H9 (cell line): ENCODE data around the gene ATP1A4. TPM values are rescaled to one million over a fixed set of nuclear protein-coding genes. Genes with fewer than 3 reads are reported as not detected.

Experiments used
- DNase-seq: peaks from one replicate; pipeline ENCODE4 v3.0.0-alpha.2; 2017
- H2AFZ ChIP-seq: one replicate; pipeline ENCODE4 v1.6.1; 2013; ENCODE audit warnings: mild to moderate bottlenecking, low read length, control low read depth, moderate library complexity
- H2AK5ac ChIP-seq: 2 replicates; pipeline ENCODE4 v1.6.1; 2013; ENCODE audit warnings: low read length, control low read depth, mixed read lengths; ENCODE audit not compliant: insufficient read length
- H2BK120ac ChIP-seq: one replicate; pipeline ENCODE4 v1.6.1; 2013; ENCODE audit warnings: low read depth, mild to moderate bottlenecking, low read length, control low read depth, inconsistent platforms; ENCODE audit not compliant: poor library complexity, severe bottlenecking
- H2BK12ac ChIP-seq: 2 replicates; pipeline ENCODE4 v1.6.1; 2013; ENCODE audit warnings: low read length, control low read depth, mixed read lengths, low read depth; ENCODE audit not compliant: insufficient read length
- H2BK15ac ChIP-seq: 2 replicates; pipeline ENCODE4 v1.6.1; 2013; ENCODE audit warnings: low read depth, low read length, control low read depth
- H2BK20ac ChIP-seq: one replicate; pipeline ENCODE4 v1.6.1; 2013; ENCODE audit warnings: low read depth, mild to moderate bottlenecking, low read length, control low read depth, inconsistent platforms; ENCODE audit not compliant: poor library complexity, severe bottlenecking
- H2BK5ac ChIP-seq: 2 replicates; pipeline ENCODE4 v1.6.1; 2013; ENCODE audit warnings: low read length, control low read depth, mixed read lengths; ENCODE audit not compliant: insufficient read length
- H3K14ac ChIP-seq: 2 replicates; pipeline ENCODE4 v1.6.1; 2013; ENCODE audit warnings: low read length, control low read depth; ENCODE audit not compliant: insufficient read depth
- H3K18ac ChIP-seq: 2 replicates; pipeline ENCODE4 v1.6.1; 2013; ENCODE audit warnings: low read depth, mild to moderate bottlenecking, mixed read lengths, low read length, control low read depth; ENCODE audit not compliant: insufficient read length
- H3K23ac ChIP-seq: 2 replicates; pipeline ENCODE4 v1.6.1; 2013; ENCODE audit warnings: low read length, control low read depth, mixed read lengths, low read depth; ENCODE audit not compliant: insufficient read length
- H3K23me2 ChIP-seq: 2 replicates; pipeline ENCODE4 v1.6.1; 2013; ENCODE audit warnings: low read depth, mild to moderate bottlenecking, mixed read lengths, low read length, control low read depth; ENCODE audit not compliant: insufficient read length, poor library complexity, severe bottlenecking
- H3K27ac ChIP-seq: 2 replicates; pipeline ENCODE4 v1.5.1; 2013; ENCODE audit warnings: low read length, control low read depth, mixed read lengths, low read depth; ENCODE audit not compliant: insufficient read length
- H3K27me3 ChIP-seq: 2 replicates; pipeline ENCODE4 v1.6.1; 2013; ENCODE audit warnings: low read length, control low read depth, inconsistent platforms; ENCODE audit not compliant: insufficient read depth
- H3K4ac ChIP-seq: 2 replicates; pipeline ENCODE4 v1.6.1; 2013; ENCODE audit warnings: low read depth, mild to moderate bottlenecking, control low read depth, inconsistent platforms, low read length, moderate library complexity
- H3K4me1 ChIP-seq: 2 replicates; pipeline ENCODE4 v1.6.1; 2013; ENCODE audit warnings: low read length, control low read depth, inconsistent platforms; ENCODE audit not compliant: insufficient read depth
- H3K4me2 ChIP-seq: 2 replicates; pipeline ENCODE4 v1.6.1; 2013; ENCODE audit warnings: low read length, control low read depth, mixed read lengths; ENCODE audit not compliant: insufficient read length, insufficient read depth
- H3K56ac ChIP-seq: 2 replicates; pipeline ENCODE4 v1.6.1; 2013; ENCODE audit warnings: low read depth, mild to moderate bottlenecking, mixed read lengths, low read length, control low read depth; ENCODE audit not compliant: insufficient read length
- H3K79me1 ChIP-seq: 2 replicates; pipeline ENCODE4 v1.6.1; 2013; ENCODE audit warnings: low read depth, mild to moderate bottlenecking, moderate library complexity, low read length, control low read depth, inconsistent platforms; ENCODE audit not compliant: insufficient read depth, poor library complexity, severe bottlenecking
- H3K79me2 ChIP-seq: 2 replicates; pipeline ENCODE4 v1.6.1; 2013; ENCODE audit warnings: low read length, control low read depth, inconsistent platforms; ENCODE audit not compliant: insufficient read depth
- H3K9ac ChIP-seq: 2 replicates; pipeline ENCODE4 v1.6.1; 2013; ENCODE audit warnings: low read length, control low read depth, mixed read lengths; ENCODE audit not compliant: insufficient read length; ENCODE audit errors: extremely low read depth
- H3K9me3 ChIP-seq: one replicate; pipeline ENCODE4 v1.6.1; 2013; ENCODE audit warnings: low read depth, low read length, inconsistent platforms; ENCODE audit not compliant: control insufficient read depth
- H3T11ph ChIP-seq: one replicate; pipeline ENCODE4 v1.6.1; 2013; ENCODE audit warnings: mild to moderate bottlenecking, low read length, control low read depth, inconsistent platforms
- H4K20me1 ChIP-seq: one replicate; pipeline ENCODE4 v1.6.1; 2013; ENCODE audit not compliant: control insufficient read depth, insufficient read length, insufficient read depth
- H4K5ac ChIP-seq: 2 replicates; pipeline ENCODE4 v1.6.1; 2013; ENCODE audit warnings: low read depth, mild to moderate bottlenecking, mixed read lengths, low read length, control low read depth; ENCODE audit not compliant: insufficient read length
- H4K8ac ChIP-seq: replicated peaks from 2 replicates; pipeline ENCODE4 v1.6.1; 2013; ENCODE audit warnings: low read length, control low read depth, mixed read lengths, low read depth; ENCODE audit not compliant: insufficient read length
- H4K91ac ChIP-seq: 2 replicates; pipeline ENCODE4 v1.6.1; 2013; ENCODE audit warnings: low read depth, mild to moderate bottlenecking, moderate library complexity, mixed read lengths, low read length, control low read depth; ENCODE audit not compliant: insufficient read length
- H3K27ac Mint-ChIP-seq, 3 experiments: 2 replicates in 2 of 3; 3 replicates in 1 of 3; pipeline ENCODE4 v1.8.0; 2020 to 2021; ENCODE audit warnings: mixed read lengths in 3 of 3, mild to moderate bottlenecking in 1 of 3, moderate library complexity in 1 of 3
- H3K27me3 Mint-ChIP-seq: 2 replicates; pipeline ENCODE4 v1.8.0; 2021; ENCODE audit warnings: low read depth, mild to moderate bottlenecking, moderate library complexity, mixed read lengths
- H3K36me3 Mint-ChIP-seq, 3 experiments: 2 replicates in 2 of 3; 3 replicates in 1 of 3; pipeline ENCODE4 v1.8.0; 2020 to 2021; ENCODE audit warnings: low read depth in 3 of 3, mixed read lengths in 3 of 3; ENCODE audit not compliant: insufficient read depth in 1 of 3
- H3K4me1 Mint-ChIP-seq, 2 experiments: 2 replicates each; pipeline ENCODE4 v1.8.0; 2020; ENCODE audit warnings: mixed read lengths in 2 of 2
- H3K4me3 Mint-ChIP-seq, 2 experiments: 2 replicates in 1 of 2; 3 replicates in 1 of 2; pipeline ENCODE4 v1.8.0; 2020 to 2021; ENCODE audit warnings: mild to moderate bottlenecking in 2 of 2, mixed read lengths in 2 of 2, moderate library complexity in 1 of 2
- H3K9me3 Mint-ChIP-seq, 2 experiments: 2 replicates in 1 of 2; 3 replicates in 1 of 2; pipeline ENCODE4 v1.8.0; 2020; ENCODE audit warnings: mild to moderate bottlenecking in 2 of 2, mixed read lengths in 2 of 2, moderate library complexity in 1 of 2
- CTCF ChIP-seq: fragments of 200-600 bp; sonication (generic); conservative IDR thresholded peaks from 3 replicates; pipeline ENCODE4 v1.8.0; 2021; ENCODE audit warnings: antibody characterized with exemption, mild to moderate bottlenecking
- WGBS: extraction: QIAGEN DNeasy Blood & Tissue Kit; methylation state at CpG from one replicate; pipeline ENCODE4 v1.1.7; 2013; ENCODE audit warnings: missing lambda C conversion rate, low lambda C conversion rate, mixed read lengths; ENCODE audit not compliant: insufficient read length; ENCODE audit errors: extremely low coverage; 5-methylcytosine and 5-hydroxymethylcytosine counted together
- total RNA-seq: library from RNA; stranded (reverse); gene quantifications from 2 replicates; pipeline ENCODE4 v1.2.1, GENCODE V29; 2021

The ATP1A4 gene
- total RNA-seq, 1 experiment from 2014 or later = 0.20 TPM

- no peak overlapping the region for H3K9ac ChIP-seq
- no peak overlapping the region for H3K4ac ChIP-seq
- DNase-seq = no peak
- no peak overlapping the region for H2BK120ac ChIP-seq
- H4K8ac ChIP-seq = no peak overlapping the region
- no peak overlapping the region for H3K18ac ChIP-seq
- no peaks in the 10 kb centered on the region for H4K20me1 ChIP-seq
- H3K27me3 Mint-ChIP-seq = no peaks in the 10 kb centered on the region; the same call in none of the 2 replicates
- H3T11ph ChIP-seq = no peak overlapping the region
- H2AK5ac ChIP-seq = no peak overlapping the region
- no peaks in the 10 kb centered on the region for H3K79me1 ChIP-seq
- TF ChIP-seq CTCF = no peak
- H3K27ac ChIP-seq = no peak overlapping the region
- H3K23me2 ChIP-seq = no peaks in the 10 kb centered on the region
- H3K23ac ChIP-seq = no peak overlapping the region
- no peaks in the 10 kb centered on the region for H3K79me2 ChIP-seq
- H2AFZ ChIP-seq = no peak overlapping the region
- H3K4me1 Mint-ChIP-seq = peaks cover 57 to 64% of the 10 kb centered on the region in 2 experiments
- H3K27ac Mint-ChIP-seq = peak overlapping the region in 1 of 3 experiments; percentile 70; a peak in 1 of 7 replicates
- no peak overlapping the region for H2BK20ac ChIP-seq
- H2BK15ac ChIP-seq = no peak overlapping the region
- no peaks in the 10 kb centered on the region for H3K27me3 ChIP-seq
- H3K4me1 ChIP-seq = peaks cover 12% of the 10 kb centered on the region; the same call in 1 of the 2 replicates
- H4K5ac ChIP-seq = no peak overlapping the region
- peaks cover 0 to 31% (median 6%) of the 10 kb centered on the region in 3 experiments; a peak in 5 of 7 replicates for H3K36me3 Mint-ChIP-seq
- H3K4me3 Mint-ChIP-seq = peak overlapping the region in 1 of 2 experiments; percentile 90; a peak in 2 of 5 replicates
- H4K91ac ChIP-seq = no peak overlapping the region
- no peaks in the 10 kb centered on the region for H3K9me3 ChIP-seq
- H3K9me3 Mint-ChIP-seq = no peaks in the 10 kb centered on the region
- H3K56ac ChIP-seq = no peak overlapping the region
- H3K14ac ChIP-seq = peak overlapping the region; percentile 52; the same call in 1 of the 2 replicates
- H2BK5ac ChIP-seq = no peak overlapping the region
- H2BK12ac ChIP-seq = no peak overlapping the region
- no CpG with 5 or more reads among the region's 8 CpGs for WGBS
- no peak overlapping the region for H3K4me2 ChIP-seq
These were observed 33.7 kb upstream of the ATP1A4 start for GRCh38 chr1:160117709-160118183.
